SK-N-SH treated with all-trans-retinoic acid at 6 μM for 48 hours (cell line): ENCODE data around the gene FGF21.

Source experiments
- BACH2 ChIP-seq: fragments of 250-450 bp; sonication (Bioruptor Pico); IDR thresholded peaks from 2 replicates; pipeline ENCODE4 v1.9.0; 2021; ENCODE audit warnings: mild to moderate bottlenecking, borderline replicate concordance
- CSDC2 ChIP-seq: fragments of 250-450 bp; sonication (Bioruptor Pico); IDR thresholded peaks from 2 replicates; pipeline ENCODE4 v1.5.0; 2020; ENCODE audit warnings: mild to moderate bottlenecking, moderate library complexity
- ESRRG ChIP-seq: fragments of 250-450 bp; sonication (Bioruptor Pico); IDR thresholded peaks from 2 replicates; pipeline ENCODE4 v1.6.1; 2021; ENCODE audit warnings: mild to moderate bottlenecking
- ISL1 ChIP-seq: fragments of 250-450 bp; sonication (Bioruptor Pico); IDR thresholded peaks from 2 replicates; pipeline ENCODE4 v2.1.2; 2022; ENCODE audit warnings: mild to moderate bottlenecking, moderate library complexity
- RARB ChIP-seq: fragments of 250-450 bp; sonication (Bioruptor Pico); IDR thresholded peaks from 2 replicates; pipeline ENCODE4 v1.8.0; 2021; ENCODE audit warnings: mild to moderate bottlenecking, moderate library complexity
- TCF4 ChIP-seq: fragments of 250-450 bp; sonication (Bioruptor Pico); IDR thresholded peaks from 2 replicates; pipeline ENCODE4 v1.8.0; 2021; ENCODE audit warnings: mild to moderate bottlenecking, moderate library complexity, borderline replicate concordance
- TOX ChIP-seq: fragments of 250-450 bp; sonication (Bioruptor Pico); IDR thresholded peaks from 2 replicates; pipeline ENCODE4 v1.8.0; 2021; ENCODE audit warnings: mild to moderate bottlenecking, moderate library complexity, borderline replicate concordance
- ZC3H10 ChIP-seq: fragments of 250-450 bp; sonication (Bioruptor Pico); IDR thresholded peaks from 2 replicates; pipeline ENCODE4 v1.5.1; 2021; ENCODE audit warnings: mild to moderate bottlenecking, moderate library complexity
- ZFP30 ChIP-seq: fragments of 450-650 bp; formaldehyde crosslinking; IDR thresholded peaks from 2 replicates; pipeline ENCODE4 v1.5.0; 2022; ENCODE audit warnings: mild to moderate bottlenecking, moderate library complexity
- TF ChIP-seq, protein P1 (sequence below): fragments of 250-450 bp; sonication (Bioruptor Pico); IDR thresholded peaks from 2 replicates; pipeline ENCODE4 v1.5.1; 2020; ENCODE audit warnings: low read depth, mild to moderate bottlenecking, moderate library complexity
- TF ChIP-seq, protein P2 (sequence below): fragments of 250-450 bp; sonication (Bioruptor Pico); IDR thresholded peaks from 2 replicates; pipeline ENCODE4 v1.8.0; 2021; ENCODE audit warnings: low read depth, mild to moderate bottlenecking, moderate library complexity, borderline replicate concordance
- TF ChIP-seq, protein P3 (sequence below): fragments of 250-450 bp; sonication (Bioruptor Pico); IDR thresholded peaks from 2 replicates; pipeline ENCODE4 v1.8.0; 2020; ENCODE audit warnings: mild to moderate bottlenecking, moderate library complexity, borderline replicate concordance

DNA sequence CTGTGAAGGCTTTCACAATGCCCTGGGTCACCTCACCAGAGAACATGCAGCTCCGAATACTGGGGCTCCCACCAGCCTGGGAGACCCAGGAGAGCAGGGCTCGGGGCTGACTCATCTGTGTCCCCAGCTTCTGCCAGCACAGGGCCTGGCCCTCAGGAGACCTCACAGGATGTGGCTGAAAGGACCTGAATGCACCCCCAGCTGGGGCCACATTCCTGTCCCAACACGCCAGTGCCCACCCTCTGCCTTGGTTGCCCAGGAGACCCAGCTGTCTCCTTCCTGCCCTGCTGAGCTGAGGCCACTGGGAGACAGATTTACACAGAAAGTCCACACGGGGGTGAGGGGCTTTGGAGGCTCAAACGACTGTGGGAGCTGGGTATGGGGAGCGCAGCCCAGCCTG is 43.6 kb downstream of the FGF21 start:
- TF ChIP-seq, protein P1, sequence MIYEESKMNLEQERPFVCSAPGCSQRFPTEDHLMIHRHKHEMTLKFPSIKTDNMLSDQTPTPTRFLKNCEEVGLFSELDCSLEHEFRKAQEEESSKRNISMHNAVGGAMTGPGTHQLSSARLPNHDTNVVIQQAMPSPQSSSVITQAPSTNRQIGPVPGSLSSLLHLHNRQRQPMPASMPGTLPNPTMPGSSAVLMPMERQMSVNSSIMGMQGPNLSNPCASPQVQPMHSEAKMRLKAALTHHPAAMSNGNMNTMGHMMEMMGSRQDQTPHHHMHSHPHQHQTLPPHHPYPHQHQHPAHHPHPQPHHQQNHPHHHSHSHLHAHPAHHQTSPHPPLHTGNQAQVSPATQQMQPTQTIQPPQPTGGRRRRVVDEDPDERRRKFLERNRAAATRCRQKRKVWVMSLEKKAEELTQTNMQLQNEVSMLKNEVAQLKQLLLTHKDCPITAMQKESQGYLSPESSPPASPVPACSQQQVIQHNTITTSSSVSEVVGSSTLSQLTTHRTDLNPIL, result no peak
- TF ChIP-seq RARB (CRISPR knock-in tag), result no peak
- TF ChIP-seq TOX, result no peak
- no peak for TF ChIP-seq TCF4
- no peak for TF ChIP-seq BACH2 (CRISPR knock-in tag)
- TF ChIP-seq ZFP30, result no peak
- no peak for TF ChIP-seq ESRRG (CRISPR knock-in tag)
- no peak for TF ChIP-seq ZC3H10
- TF ChIP-seq, protein P2, sequence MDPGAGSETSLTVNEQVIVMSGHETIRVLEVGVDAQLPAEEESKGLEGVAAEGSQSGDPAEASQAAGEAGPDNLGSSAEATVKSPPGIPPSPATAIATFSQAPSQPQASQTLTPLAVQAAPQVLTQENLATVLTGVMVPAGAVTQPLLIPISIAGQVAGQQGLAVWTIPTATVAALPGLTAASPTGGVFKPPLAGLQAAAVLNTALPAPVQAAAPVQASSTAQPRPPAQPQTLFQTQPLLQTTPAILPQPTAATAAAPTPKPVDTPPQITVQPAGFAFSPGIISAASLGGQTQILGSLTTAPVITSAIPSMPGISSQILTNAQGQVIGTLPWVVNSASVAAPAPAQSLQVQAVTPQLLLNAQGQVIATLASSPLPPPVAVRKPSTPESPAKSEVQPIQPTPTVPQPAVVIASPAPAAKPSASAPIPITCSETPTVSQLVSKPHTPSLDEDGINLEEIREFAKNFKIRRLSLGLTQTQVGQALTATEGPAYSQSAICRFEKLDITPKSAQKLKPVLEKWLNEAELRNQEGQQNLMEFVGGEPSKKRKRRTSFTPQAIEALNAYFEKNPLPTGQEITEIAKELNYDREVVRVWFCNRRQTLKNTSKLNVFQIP (CRISPR knock-in tag), result no peak
- no peak for TF ChIP-seq CSDC2 (CRISPR knock-in tag)
- TF ChIP-seq, protein P3, sequence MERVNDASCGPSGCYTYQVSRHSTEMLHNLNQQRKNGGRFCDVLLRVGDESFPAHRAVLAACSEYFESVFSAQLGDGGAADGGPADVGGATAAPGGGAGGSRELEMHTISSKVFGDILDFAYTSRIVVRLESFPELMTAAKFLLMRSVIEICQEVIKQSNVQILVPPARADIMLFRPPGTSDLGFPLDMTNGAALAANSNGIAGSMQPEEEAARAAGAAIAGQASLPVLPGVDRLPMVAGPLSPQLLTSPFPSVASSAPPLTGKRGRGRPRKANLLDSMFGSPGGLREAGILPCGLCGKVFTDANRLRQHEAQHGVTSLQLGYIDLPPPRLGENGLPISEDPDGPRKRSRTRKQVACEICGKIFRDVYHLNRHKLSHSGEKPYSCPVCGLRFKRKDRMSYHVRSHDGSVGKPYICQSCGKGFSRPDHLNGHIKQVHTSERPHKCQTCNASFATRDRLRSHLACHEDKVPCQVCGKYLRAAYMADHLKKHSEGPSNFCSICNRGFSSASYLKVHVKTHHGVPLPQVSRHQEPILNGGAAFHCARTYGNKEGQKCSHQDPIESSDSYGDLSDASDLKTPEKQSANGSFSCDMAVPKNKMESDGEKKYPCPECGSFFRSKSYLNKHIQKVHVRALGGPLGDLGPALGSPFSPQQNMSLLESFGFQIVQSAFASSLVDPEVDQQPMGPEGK (CRISPR knock-in tag), result no peak
- TF ChIP-seq ISL1 (CRISPR knock-in tag), result no peak
